Measurements from ENCODE around the gene AGPAT3. TPM values are rescaled to one million over a fixed set of nuclear protein-coding genes. Genes with fewer than 3 reads are reported as not detected.

The AGPAT3 gene
- total RNA-seq, 4 donors from 2014 or later, result 61.0 to 77.9 (median 69.4) TPM

GRCh38 chr21:43923391-43923790, 58.4 kb downstream of the AGPAT3 start:
- no peaks in the 10 kb centered on the region for H3K9me3 ChIP-seq
- no peak for DNase-seq (ENCODE audit: low spot score in 2 of 2)
- TF ChIP-seq POLR2AphosphoS5 (IDR thresholded peaks at IDR 0.05) (no peak), CTCF (IDR thresholded peaks at IDR 0.05) (no peak), EP300 (IDR thresholded peaks at IDR 0.05) (no peak), POLR2A (IDR thresholded peaks at IDR 0.05) (no peak)
- no peak overlapping the region for H3K4me3 ChIP-seq
- peaks cover 48% of the 10 kb centered on the region for H3K4me1 ChIP-seq
- no peak overlapping the region for H3K27ac ChIP-seq
- peaks cover 4% of the 10 kb centered on the region for H3K36me3 ChIP-seq
- WGBS, result 45% methylated on average over 5 of the region's 8 CpGs
- no peaks in the 10 kb centered on the region for H3K27me3 ChIP-seq

- H3K27ac ChIP-seq, result peak overlapping the region; percentile 51
- H3K4me3 ChIP-seq, result no peak overlapping the region
- no peaks in the 10 kb centered on the region for H3K27me3 ChIP-seq
- DNase-seq (ENCODE audit: low spot score in 2 of 2), result no peak
- no peaks in the 10 kb centered on the region for H3K9me3 ChIP-seq
- H3K4me1 ChIP-seq, result peaks cover 59% of the 10 kb centered on the region
- TF ChIP-seq CTCF (IDR thresholded peaks at IDR 0.05), result no peak
- TF ChIP-seq POLR2AphosphoS5 (IDR thresholded peaks at IDR 0.05), result no peak
- no peak for TF ChIP-seq POLR2A (IDR thresholded peaks at IDR 0.05)
- TF ChIP-seq EP300 (IDR thresholded peaks at IDR 0.05), result no peak
- H3K36me3 ChIP-seq, result peaks cover 4% of the 10 kb centered on the region
- WGBS, result 81% methylated on average over 24 of the region's 25 CpGs
These were observed 59.5 kb downstream of the AGPAT3 start for GRCh38 chr21:43924421-43925095.

GRCh38 chr21:43925096-43925481, 60.1 kb downstream of the AGPAT3 start:
- Histone ChIP-seq H3K4me3 (no peak overlapping the region), H3K27ac (peak overlapping the region; percentile 51), H3K27me3 (no peaks in the 10 kb centered on the region), H3K4me1 (peaks cover 61% of the 10 kb centered on the region), H3K36me3 (peaks cover 4% of the 10 kb centered on the region), H3K9me3 (no peaks in the 10 kb centered on the region)
- TF ChIP-seq POLR2A (IDR thresholded peaks at IDR 0.05) (no peak), POLR2AphosphoS5 (IDR thresholded peaks at IDR 0.05) (no peak), EP300 (IDR thresholded peaks at IDR 0.05) (no peak), CTCF (IDR thresholded peaks at IDR 0.05) (no peak)
- no peak for DNase-seq (ENCODE audit: low spot score in 2 of 2)
- 64% methylated on average over 3 of the region's 13 CpGs for whole genome bisulfite sequencing

- no peaks in the 10 kb centered on the region for H3K27me3 ChIP-seq
- WGBS, result 91% methylated on average over 14 of the region's 14 CpGs
- DNase-seq (ENCODE audit: low spot score in 2 of 2), result no peak
- peaks cover 62% of the 10 kb centered on the region for H3K4me1 ChIP-seq
- H3K27ac ChIP-seq, result peak overlapping the region; percentile 51
- TF ChIP-seq POLR2AphosphoS5 (IDR thresholded peaks at IDR 0.05) (no peak), POLR2A (IDR thresholded peaks at IDR 0.05) (no peak), EP300 (IDR thresholded peaks at IDR 0.05) (no peak), CTCF (IDR thresholded peaks at IDR 0.05) (no peak)
- peaks cover 4% of the 10 kb centered on the region for H3K36me3 ChIP-seq
- no peak overlapping the region for H3K4me3 ChIP-seq
- no peaks in the 10 kb centered on the region for H3K9me3 ChIP-seq
These were observed 60.6 kb downstream of the AGPAT3 start for GRCh38 chr21:43925609-43926008.

- H3K4me1 ChIP-seq, result peaks cover 58% of the 10 kb centered on the region
- no peak for DNase-seq (ENCODE audit: low spot score in 2 of 2)
These were observed 61.2 kb downstream of the AGPAT3 start for GRCh38 chr21:43926196-43926595.

More at GRCh38 chr21:43926196-43926595, 61.2 kb downstream of the AGPAT3 start:
- H3K27ac ChIP-seq, result no peak overlapping the region
- 94% methylated on average over 20 of the region's 20 CpGs for WGBS
- no peaks in the 10 kb centered on the region for H3K9me3 ChIP-seq
- H3K27me3 ChIP-seq, result no peaks in the 10 kb centered on the region
- TF ChIP-seq CTCF (IDR thresholded peaks at IDR 0.05) (no peak), POLR2A (IDR thresholded peaks at IDR 0.05) (no peak), EP300 (IDR thresholded peaks at IDR 0.05) (no peak), POLR2AphosphoS5 (IDR thresholded peaks at IDR 0.05) (no peak)
- peaks cover 4% of the 10 kb centered on the region for H3K36me3 ChIP-seq
- no peak overlapping the region for H3K4me3 ChIP-seq

All from suprapubic skin (tissue), 4 donors.